Fibroblast of the conjunctiva (primary cell): ENCODE measurements around the gene SOCS3.

Experiments
- DNase-seq: peaks from one replicate; pipeline ENCODE4 v3.0.0-alpha.2; 2010; ENCODE audit warnings: low read depth

Gene SOCS3

GRCh38 chr17:78359997-78360370 is at the start of gene SOCS3:
Gene SOCS3 (minus strand): TSS chr17:78360077. CDS start chr17:78359095, 982 bp downstream.
- DNase-seq: peak; percentile 93

- DNase-seq: no peak
Measured at GRCh38 chr17:78409191-78409928, 49.5 kb upstream of the SOCS3 start.

- no peak for DNase-seq
Measured at GRCh38 chr17:78408476-78409050, 48.7 kb upstream of the SOCS3 start.

GRCh38 chr17:78407387-78408000 is 47.6 kb upstream of the SOCS3 start:
- DNase-seq: no peak

- no peak for DNase-seq
Measured at GRCh38 chr17:78406920-78407319, 47.0 kb upstream of the SOCS3 start.

- no peak for DNase-seq
Measured at GRCh38 chr17:78406396-78406795, 46.5 kb upstream of the SOCS3 start.

GRCh38 chr17:78403822-78404221 is 43.9 kb upstream of the SOCS3 start:
- no peak for DNase-seq

GRCh38 chr17:78401891-78402290 is 42.0 kb upstream of the SOCS3 start:
- DNase-seq: no peak

- DNase-seq: no peak
Measured at GRCh38 chr17:78401246-78401645, 41.4 kb upstream of the SOCS3 start.

- DNase-seq: no peak
Measured at GRCh38 chr17:78400581-78401240, 40.8 kb upstream of the SOCS3 start.

GRCh38 chr17:78399693-78400144 is 39.8 kb upstream of the SOCS3 start:
- no peak for DNase-seq

GRCh38 chr17:78399028-78399692 is 39.3 kb upstream of the SOCS3 start:
- no peak for DNase-seq

- DNase-seq: no peak
Measured at GRCh38 chr17:78398390-78398789, 38.5 kb upstream of the SOCS3 start.

GRCh38 chr17:78397681-78398101 is 37.8 kb upstream of the SOCS3 start:
- DNase-seq: no peak

GRCh38 chr17:78396441-78397337 is 36.8 kb upstream of the SOCS3 start:
- no peak for DNase-seq

GRCh38 chr17:78395155-78395554 is 35.3 kb upstream of the SOCS3 start:
- DNase-seq: no peak

- no peak for DNase-seq
Measured at GRCh38 chr17:78394209-78394608, 34.3 kb upstream of the SOCS3 start.

- no peak for DNase-seq
Measured at GRCh38 chr17:78393575-78393974, 33.7 kb upstream of the SOCS3 start.

GRCh38 chr17:78392295-78392694 is 32.4 kb upstream of the SOCS3 start:
- no peak for DNase-seq

GRCh38 chr17:78391843-78392242 is 32.0 kb upstream of the SOCS3 start:
- DNase-seq: no peak

GRCh38 chr17:78391051-78391431 is 31.2 kb upstream of the SOCS3 start:
- DNase-seq: no peak
